Measurements from ENCODE around the gene SRSF7. TPM values are rescaled to one million over a fixed set of nuclear protein-coding genes. Genes with fewer than 3 reads are reported as not detected.

The SRSF7 gene
- total and polyA plus RNA-seq, 2 donors (not counting 3 experiments of a cell fraction or from before 2014, with no cell fraction given) = 165 to 202 TPM

GRCh38 chr2:38697116-38697840 lies 53.9 kb downstream of the SRSF7 start:
- intact Hi-C loops (cut with micrococcal nuclease) = no loop called here
- dilution Hi-C loops (cut with MboI; ENCODE audit: extremely low pct_ligation_motif_present, low sequenced_read_pairs) = no loop called here
- Histone ChIP-seq H3K4me1 (ENCODE audit: control insufficient read depth, extremely low read depth, insufficient read depth, low read length) (no peaks in the 10 kb centered on the region), H3K9ac (replicated peaks; ENCODE audit: extremely low read depth, insufficient read depth, low read length) (no peak overlapping the region), H3K27ac (ENCODE audit: insufficient read depth, low read depth, low read length) (no peak overlapping the region), H3K9me1 (replicated peaks; ENCODE audit: control insufficient read depth, extremely low read depth, insufficient read depth, low read length) (no peaks in the 10 kb centered on the region), H3K36me3 (ENCODE audit: control insufficient read depth in 2 of 2, extremely low read depth in 1 of 2, insufficient read depth in 2 of 2, low read length in 2 of 2) (no peaks in the 10 kb centered on the region), H3K9me3 (replicated peaks; ENCODE audit: control insufficient read depth, insufficient read depth, low read length) (no peaks in the 10 kb centered on the region), H3K27me3 (ENCODE audit: control insufficient read depth in 2 of 2, insufficient read depth in 2 of 2, low read length in 2 of 2) (no peaks in the 10 kb centered on the region), H3K79me2 (ENCODE audit: control insufficient read depth, insufficient read depth, low read length) (no peaks in the 10 kb centered on the region), H3K4me3 (replicated peaks in 1 of 3; ENCODE audit: insufficient read depth in 1 of 3, low read depth in 1 of 3, low read length in 3 of 3) (no peak overlapping the region), H2AFZ (ENCODE audit: low read depth, low read length) (no peak overlapping the region), H3K4me2 (ENCODE audit: insufficient read depth, low read length) (no peak overlapping the region), H4K20me1 (replicated peaks; ENCODE audit: control insufficient read depth, extremely low read depth, insufficient read depth, low read length) (no peaks in the 10 kb centered on the region)
- no TSS peak for BruUV-seq (replicated peaks)
- TF ChIP-seq POLR2A (IDR thresholded peaks at IDR 0.05; ENCODE audit: low read depth, low read length) (no peak), JUN (IDR thresholded peaks at IDR 0.05; ENCODE audit: borderline replicate concordance, insufficient read depth, insufficient read length, low read depth) (no peak), CTCF (IDR thresholded peaks at IDR 0.05; ENCODE audit: extremely low read depth in 1 of 2, insufficient read depth in 1 of 2, low read depth in 1 of 2, low read length in 2 of 2) (no peak)
- FAIRE-seq = no peak
- DNase-seq (ENCODE audit: low read depth, low spot score) = no peak
- POLR2A ChIA-PET = no interaction called here
- CTCF ChIA-PET = interaction anchor here (2.3 kb wide), 1 partner anchor 116 kb away, joined by 5 read pairs; no protein-coding TSS in a partner anchor

Other genes starting within 250 kb of the SRSF7 start
- gene HNRNPLL, start 148.4 kb downstream of the SRSF7 start, total RNA-seq = 56.2 and 61.1 TPM in 2 replicates
- gene HNRNPLL, start 148.4 kb downstream of the SRSF7 start, polyA plus RNA-seq = 15.1 and 19.8 TPM in 2 replicates
- 5.4 and 6.1 TPM in 2 replicates for gene GALM, start 85.2 kb downstream of the SRSF7 start, total RNA-seq
- gene GALM, start 85.2 kb downstream of the SRSF7 start, polyA plus RNA-seq = 4.6 and 4.8 TPM in 2 replicates
- gene GEMIN6, start 26.8 kb upstream of the SRSF7 start, total RNA-seq = 14.4 and 19.7 TPM in 2 replicates
- gene GEMIN6, start 26.8 kb upstream of the SRSF7 start, polyA plus RNA-seq = 4.7 and 6.0 TPM in 2 replicates
- gene DHX57, start 124.6 kb upstream of the SRSF7 start, total RNA-seq = 22.9 and 28.2 TPM in 2 replicates
- 7.8 and 8.7 TPM in 2 replicates for gene DHX57, start 124.6 kb upstream of the SRSF7 start, polyA plus RNA-seq
- gene MORN2, start 124.6 kb upstream of the SRSF7 start, total RNA-seq = 15.0 and 16.7 TPM in 2 replicates
- 6.8 and 11.6 TPM in 2 replicates for gene MORN2, start 124.6 kb upstream of the SRSF7 start, polyA plus RNA-seq
- gene ARHGEF33, start 138.5 kb upstream of the SRSF7 start, total RNA-seq = 0.12 and 0.18 TPM in 2 replicates
- gene ARHGEF33, start 138.5 kb upstream of the SRSF7 start, polyA plus RNA-seq = 0.03 and 0.15 TPM in 2 replicates

Data from endothelial cell of umbilical vein (primary cell).